Measurements from ENCODE around the gene CDRT15L2. TPM values are rescaled to one million over a fixed set of nuclear protein-coding genes. Genes with fewer than 3 reads are reported as not detected.
"Not testable (repeated sequence)": the region's sequence is repeated elsewhere in the genome, so short reads cannot be mapped to it uniquely, and the experiment has no call there.

The CDRT15L2 gene
- total RNA-seq, 1 donor from 2014 or later, result not detected

DNA sequence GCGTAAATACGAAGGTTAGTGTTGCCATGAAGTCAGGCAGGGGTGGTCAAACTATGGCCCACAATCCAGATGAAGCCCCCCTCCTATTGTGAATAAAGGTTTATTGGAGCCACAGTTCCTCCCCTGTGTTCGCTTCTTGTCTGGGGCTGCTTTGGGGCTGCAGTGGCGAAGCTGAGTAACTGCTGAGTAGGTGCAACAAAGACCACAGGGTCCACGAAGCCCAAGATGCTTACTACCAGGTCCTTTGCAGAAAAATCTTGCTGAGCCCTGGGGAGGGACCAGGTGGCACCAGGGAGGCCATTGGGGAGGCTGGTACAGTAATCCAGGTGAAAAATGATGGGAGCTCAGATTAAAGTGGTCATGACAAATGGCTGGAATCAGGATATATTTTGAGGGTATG lies 21.4 kb upstream of the CDRT15L2 start:
- H3K27ac Mint-ChIP-seq; H3K4me1 Mint-ChIP-seq (ENCODE audit: low read depth); H3K27me3 Mint-ChIP-seq (ENCODE audit: insufficient read depth); intact Hi-C loops (cut with micrococcal nuclease); H3K36me3 Mint-ChIP-seq (ENCODE audit: low read depth); H3K4me3 Mint-ChIP-seq; DNase-seq (ENCODE audit: low spot score); H3K9me3 Mint-ChIP-seq: not testable (repeated sequence)

DNA sequence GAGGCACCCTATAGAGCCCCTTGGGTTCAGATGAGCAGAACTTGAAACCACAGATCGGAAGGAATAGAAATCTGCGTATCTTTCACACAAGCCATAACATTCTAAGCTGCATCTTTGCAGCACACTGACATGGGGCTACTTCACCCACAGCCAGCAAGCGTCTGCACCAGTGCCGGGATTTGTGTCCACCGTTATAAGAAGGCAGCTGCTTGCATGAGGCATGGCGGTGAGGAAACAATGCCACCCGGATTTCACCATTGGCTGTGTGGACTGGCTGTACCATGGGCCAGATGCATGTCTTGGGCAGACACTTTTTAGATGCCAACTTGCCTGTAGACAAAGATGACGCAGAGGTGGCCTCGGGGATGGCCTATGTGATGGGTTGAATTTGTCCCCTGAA lies 20.5 kb upstream of the CDRT15L2 start:
- H3K4me1 Mint-ChIP-seq (ENCODE audit: low read depth); H3K4me3 Mint-ChIP-seq; H3K27ac Mint-ChIP-seq: not testable (repeated sequence)

DNA sequence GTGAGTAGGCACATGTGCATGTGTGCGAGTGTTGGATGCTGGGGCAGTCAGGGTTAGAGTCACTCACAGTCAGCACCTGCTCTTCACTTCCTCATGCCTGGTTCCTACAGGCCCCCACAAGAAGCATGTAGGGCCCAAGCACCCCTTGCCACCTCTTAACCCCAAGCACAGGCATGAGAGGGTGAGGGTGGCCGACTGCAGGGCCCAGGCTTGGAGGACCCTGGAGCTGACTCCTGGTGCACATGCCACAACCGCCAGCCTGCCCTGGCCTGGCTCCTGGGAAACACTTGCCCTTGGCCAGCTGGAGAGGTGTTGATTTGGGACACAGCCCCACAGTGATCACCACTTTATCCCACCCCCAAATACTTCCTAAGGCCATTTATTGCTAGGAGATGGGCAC lies 16.9 kb upstream of the CDRT15L2 start:
- Mint-ChIP-seq H3K9me3 (no peaks in the 10 kb centered on the region), H3K27me3 (ENCODE audit: insufficient read depth) (peaks cover 1% of the 10 kb centered on the region), H3K27ac (no peak overlapping the region)

More for the DNA sequence above, 20.5 kb upstream of the CDRT15L2 start:
- H3K36me3 Mint-ChIP-seq (ENCODE audit: low read depth); DNase-seq (ENCODE audit: low spot score); intact Hi-C loops (cut with micrococcal nuclease); H3K9me3 Mint-ChIP-seq; H3K27me3 Mint-ChIP-seq (ENCODE audit: insufficient read depth): not testable (repeated sequence)

DNA sequence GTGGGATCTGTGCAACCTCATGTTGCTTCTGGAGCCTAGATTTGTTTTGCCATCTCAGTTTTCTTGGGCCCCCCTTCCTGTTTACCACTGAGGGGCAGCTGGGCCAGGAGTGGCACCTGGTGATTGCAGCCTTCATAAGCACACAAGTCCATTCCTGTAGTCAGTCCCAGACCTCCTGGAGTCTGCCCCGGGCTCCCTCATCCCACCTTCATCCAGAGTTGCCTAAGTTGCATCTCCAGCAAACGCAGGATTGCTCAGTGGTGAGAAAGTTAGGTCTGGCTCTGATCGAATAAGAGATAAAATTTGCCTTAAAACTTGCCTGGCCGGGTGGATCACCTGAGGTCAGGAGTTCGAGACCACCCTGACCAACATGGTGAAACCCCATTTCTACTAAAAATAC lies 14.3 kb upstream of the CDRT15L2 start:
- H3K27ac Mint-ChIP-seq; H3K9me3 Mint-ChIP-seq; DNase-seq (ENCODE audit: low spot score); H3K4me3 Mint-ChIP-seq; H3K4me1 Mint-ChIP-seq (ENCODE audit: low read depth); intact Hi-C loops (cut with micrococcal nuclease); H3K27me3 Mint-ChIP-seq (ENCODE audit: insufficient read depth); H3K36me3 Mint-ChIP-seq (ENCODE audit: low read depth): not testable (repeated sequence)

More for the DNA sequence above, 16.9 kb upstream of the CDRT15L2 start:
- Mint-ChIP-seq H3K36me3 (ENCODE audit: low read depth) (no peaks in the 10 kb centered on the region), H3K4me3 (no peak overlapping the region), H3K4me1 (ENCODE audit: low read depth) (no peaks in the 10 kb centered on the region)
- intact Hi-C loops (cut with micrococcal nuclease), result no loop called here
- no peak for DNase-seq (ENCODE audit: low spot score)

DNA sequence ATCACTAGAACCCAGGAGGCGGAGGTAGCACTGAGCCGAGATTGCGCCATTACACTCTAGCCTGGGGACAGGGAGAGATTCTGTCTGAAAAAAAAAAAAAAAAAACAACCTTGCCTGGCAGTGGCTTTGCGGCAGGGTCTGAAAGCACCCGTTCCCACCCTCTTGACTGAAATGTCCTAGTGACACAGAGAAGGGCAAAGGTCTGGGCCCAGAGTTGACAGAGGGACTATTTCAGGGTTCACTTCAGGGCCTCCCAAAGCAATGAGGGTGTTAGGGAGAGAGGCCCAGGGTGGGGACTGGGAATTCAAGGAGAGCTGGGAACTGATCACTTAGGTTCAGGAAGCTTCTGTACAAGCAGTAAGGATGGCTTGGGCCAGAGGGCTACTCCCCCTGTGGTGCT lies 13.8 kb upstream of the CDRT15L2 start:
- intact Hi-C loops (cut with micrococcal nuclease), result no loop called here
- DNase-seq (ENCODE audit: low spot score), result no peak
- Mint-ChIP-seq H3K4me1 (ENCODE audit: low read depth) (no peaks in the 10 kb centered on the region), H3K27me3 (ENCODE audit: insufficient read depth) (no peaks in the 10 kb centered on the region), H3K4me3 (no peak overlapping the region), H3K9me3 (no peaks in the 10 kb centered on the region), H3K27ac (no peak overlapping the region), H3K36me3 (ENCODE audit: low read depth) (no peaks in the 10 kb centered on the region)

DNA sequence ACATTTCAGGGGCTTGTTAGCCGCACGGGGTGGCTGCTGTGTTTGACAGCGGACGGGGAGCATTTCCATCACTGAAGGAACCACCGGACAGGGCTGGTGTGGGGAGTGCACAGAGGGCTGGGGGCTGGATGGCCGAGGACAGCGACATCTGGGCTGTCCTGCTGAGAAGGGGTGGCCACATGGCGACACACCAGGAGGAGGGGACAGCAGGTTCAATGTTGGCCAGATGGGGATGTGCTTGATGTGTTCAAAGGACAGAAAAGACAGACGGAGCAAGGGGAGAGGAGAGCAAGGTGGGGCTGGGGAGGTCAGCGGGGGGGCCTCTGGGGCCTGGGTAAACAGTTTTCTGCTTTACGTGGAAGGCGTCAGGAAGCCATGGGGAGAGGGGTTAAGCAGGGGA lies 12.8 kb upstream of the CDRT15L2 start:
- H3K27me3 Mint-ChIP-seq (ENCODE audit: insufficient read depth); H3K4me1 Mint-ChIP-seq (ENCODE audit: low read depth); H3K27ac Mint-ChIP-seq; intact Hi-C loops (cut with micrococcal nuclease); DNase-seq (ENCODE audit: low spot score); H3K36me3 Mint-ChIP-seq (ENCODE audit: low read depth); H3K9me3 Mint-ChIP-seq; H3K4me3 Mint-ChIP-seq: not testable (repeated sequence)

DNA sequence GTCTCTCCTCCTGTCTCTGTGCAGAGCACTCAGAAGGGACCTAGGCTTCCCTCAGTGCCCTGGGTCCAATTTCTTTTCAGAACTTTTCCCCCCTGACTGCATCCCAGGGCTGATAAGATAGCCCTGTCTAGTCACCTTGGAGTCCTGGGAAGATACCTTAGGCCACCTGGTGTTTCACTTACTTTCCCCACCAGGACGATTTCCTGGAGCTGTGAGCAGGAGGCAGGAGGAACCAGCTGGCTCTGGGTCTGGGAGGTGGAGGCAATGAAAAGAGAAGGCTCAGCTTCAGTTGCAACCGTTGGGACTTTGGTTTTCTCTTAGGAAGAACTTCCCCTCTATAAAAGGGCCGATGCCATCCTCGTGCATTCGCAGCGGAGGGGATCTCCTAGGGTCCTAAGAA lies 12.1 kb upstream of the CDRT15L2 start:
- H3K27ac Mint-ChIP-seq; H3K4me1 Mint-ChIP-seq (ENCODE audit: low read depth); H3K36me3 Mint-ChIP-seq (ENCODE audit: low read depth); intact Hi-C loops (cut with micrococcal nuclease); H3K9me3 Mint-ChIP-seq; DNase-seq (ENCODE audit: low spot score); H3K4me3 Mint-ChIP-seq; H3K27me3 Mint-ChIP-seq (ENCODE audit: insufficient read depth): not testable (repeated sequence)

DNA sequence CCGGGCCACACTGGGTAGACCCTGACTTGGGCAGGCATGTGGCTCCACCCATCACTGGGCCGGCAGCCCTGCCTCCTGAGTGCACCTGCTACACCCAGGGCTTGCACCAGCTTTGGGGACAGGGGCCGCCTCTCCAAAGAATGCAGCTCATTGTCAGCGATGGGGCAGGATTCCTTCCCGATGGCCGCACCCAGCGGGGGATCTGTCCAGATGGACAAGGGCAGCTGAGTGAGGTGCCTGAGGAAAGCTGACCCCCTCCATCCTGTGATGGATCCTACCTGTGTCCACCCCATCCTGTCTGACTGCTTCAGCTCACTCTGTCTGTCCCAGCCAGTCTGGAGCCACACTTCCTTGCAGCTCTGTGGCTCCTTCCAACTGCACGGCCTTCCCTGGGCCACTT lies 10.9 kb upstream of the CDRT15L2 start:
- H3K4me3 Mint-ChIP-seq; DNase-seq (ENCODE audit: low spot score); H3K27me3 Mint-ChIP-seq (ENCODE audit: insufficient read depth); H3K4me1 Mint-ChIP-seq (ENCODE audit: low read depth); H3K27ac Mint-ChIP-seq; H3K9me3 Mint-ChIP-seq; intact Hi-C loops (cut with micrococcal nuclease); H3K36me3 Mint-ChIP-seq (ENCODE audit: low read depth): not testable (repeated sequence)

DNA sequence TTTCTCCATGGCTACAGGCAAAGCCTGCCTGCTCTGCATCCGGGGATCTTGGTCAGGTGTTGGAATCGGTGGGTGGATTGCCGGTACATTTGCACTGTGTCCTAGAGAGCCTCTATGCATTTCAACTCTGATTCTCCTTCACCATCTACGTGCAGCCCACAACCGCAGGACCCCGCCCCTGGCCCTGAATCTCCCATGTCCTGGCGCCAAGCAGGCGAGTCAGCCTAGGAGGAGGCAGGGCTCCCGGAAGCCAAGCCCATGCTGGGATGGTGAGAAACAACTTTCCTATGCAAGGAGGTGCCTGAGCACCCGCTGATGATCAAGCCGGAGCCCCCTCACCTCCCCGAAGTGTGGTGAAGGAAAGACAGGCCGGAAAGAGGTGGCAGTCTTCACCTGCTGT lies 7.9 kb upstream of the CDRT15L2 start:
- H3K27me3 Mint-ChIP-seq (ENCODE audit: insufficient read depth); H3K27ac Mint-ChIP-seq; intact Hi-C loops (cut with micrococcal nuclease); DNase-seq (ENCODE audit: low spot score); H3K4me3 Mint-ChIP-seq; H3K9me3 Mint-ChIP-seq; H3K4me1 Mint-ChIP-seq (ENCODE audit: low read depth); H3K36me3 Mint-ChIP-seq (ENCODE audit: low read depth): not testable (repeated sequence)

DNA sequence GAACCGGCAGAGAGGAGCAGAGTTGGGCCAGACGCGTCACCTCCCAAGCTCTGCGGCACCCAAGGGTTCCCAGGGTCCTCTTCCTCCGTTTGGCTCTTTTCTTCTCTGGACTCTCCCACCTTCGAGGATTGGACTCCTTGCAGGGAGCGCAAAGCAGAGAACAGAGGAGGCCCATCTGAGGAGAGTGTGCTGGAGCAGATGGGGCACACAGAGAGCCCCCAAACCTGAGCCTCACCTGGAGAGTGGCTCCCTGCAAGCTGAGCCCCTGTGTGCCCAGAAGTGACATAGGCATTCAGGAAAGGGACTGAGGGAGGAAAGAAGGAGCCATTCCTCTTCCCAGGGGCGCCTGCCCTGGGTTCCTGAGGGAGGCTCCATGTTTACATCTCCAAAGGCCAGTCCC lies 6.3 kb upstream of the CDRT15L2 start:
- H3K27me3 Mint-ChIP-seq (ENCODE audit: insufficient read depth); H3K27ac Mint-ChIP-seq; H3K4me3 Mint-ChIP-seq; H3K4me1 Mint-ChIP-seq (ENCODE audit: low read depth); H3K36me3 Mint-ChIP-seq (ENCODE audit: low read depth); DNase-seq (ENCODE audit: low spot score); intact Hi-C loops (cut with micrococcal nuclease); H3K9me3 Mint-ChIP-seq: not testable (repeated sequence)

DNA sequence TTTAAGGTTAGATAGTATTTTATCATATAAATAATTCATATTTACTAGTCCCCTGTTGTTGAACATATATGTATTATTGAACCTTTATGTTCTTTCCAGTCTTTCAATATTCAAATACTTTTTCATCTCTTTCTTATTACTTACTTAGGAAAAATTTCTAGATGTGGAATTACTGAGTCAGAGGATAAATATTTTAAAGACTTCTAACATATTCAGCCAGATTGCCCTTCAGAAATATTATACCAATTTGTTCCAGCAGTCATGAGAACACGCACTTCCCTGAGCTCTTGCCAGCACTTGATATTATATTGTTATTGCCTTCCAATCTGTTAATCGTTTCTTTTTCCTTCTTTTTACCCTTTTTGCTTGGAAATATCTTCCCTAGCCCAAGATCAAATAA lies 4.5 kb upstream of the CDRT15L2 start:
- H3K4me1 Mint-ChIP-seq (ENCODE audit: low read depth); DNase-seq (ENCODE audit: low spot score); H3K27ac Mint-ChIP-seq; H3K36me3 Mint-ChIP-seq (ENCODE audit: low read depth); H3K9me3 Mint-ChIP-seq; H3K27me3 Mint-ChIP-seq (ENCODE audit: insufficient read depth); H3K4me3 Mint-ChIP-seq; intact Hi-C loops (cut with micrococcal nuclease): not testable (repeated sequence)

DNA sequence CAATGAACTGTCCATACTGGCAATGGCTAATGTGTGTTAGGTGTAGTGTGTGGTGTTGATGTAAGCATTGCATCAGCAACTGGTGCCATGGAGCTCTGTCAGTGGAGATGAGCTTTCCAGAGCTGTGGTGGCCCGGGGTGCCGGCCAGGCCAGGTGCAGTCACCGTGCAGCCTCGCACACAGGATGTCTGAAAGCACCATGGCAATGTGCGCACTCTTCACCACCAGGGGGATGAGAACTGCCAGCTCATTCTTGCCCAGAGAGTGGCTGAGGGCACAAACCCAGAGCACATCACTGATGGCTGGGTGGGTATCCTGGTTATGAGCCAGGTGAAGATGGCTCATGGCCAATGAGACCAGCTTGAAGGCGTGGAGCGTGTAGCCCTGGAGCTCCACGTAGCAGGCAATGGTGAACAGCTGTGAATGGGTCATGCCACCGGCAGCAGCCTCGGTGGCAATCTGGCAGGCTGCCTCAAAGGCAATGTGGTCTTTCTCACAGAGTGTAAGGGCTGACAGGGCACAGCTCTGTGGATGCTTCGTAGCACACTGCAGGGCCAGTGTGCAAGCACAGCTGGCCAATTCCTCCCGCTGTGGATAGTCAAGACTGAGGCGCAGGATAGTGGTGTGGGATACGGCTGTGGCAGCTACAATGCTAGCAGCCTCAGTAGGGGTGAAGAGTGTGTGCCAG lies 4.5 kb downstream of the CDRT15L2 start:
- DNase-seq (ENCODE audit: low spot score); H3K9me3 Mint-ChIP-seq; H3K36me3 Mint-ChIP-seq (ENCODE audit: low read depth); H3K27ac Mint-ChIP-seq; H3K27me3 Mint-ChIP-seq (ENCODE audit: insufficient read depth); H3K4me3 Mint-ChIP-seq; intact Hi-C loops (cut with micrococcal nuclease); H3K4me1 Mint-ChIP-seq (ENCODE audit: low read depth): not testable (repeated sequence)

DNA sequence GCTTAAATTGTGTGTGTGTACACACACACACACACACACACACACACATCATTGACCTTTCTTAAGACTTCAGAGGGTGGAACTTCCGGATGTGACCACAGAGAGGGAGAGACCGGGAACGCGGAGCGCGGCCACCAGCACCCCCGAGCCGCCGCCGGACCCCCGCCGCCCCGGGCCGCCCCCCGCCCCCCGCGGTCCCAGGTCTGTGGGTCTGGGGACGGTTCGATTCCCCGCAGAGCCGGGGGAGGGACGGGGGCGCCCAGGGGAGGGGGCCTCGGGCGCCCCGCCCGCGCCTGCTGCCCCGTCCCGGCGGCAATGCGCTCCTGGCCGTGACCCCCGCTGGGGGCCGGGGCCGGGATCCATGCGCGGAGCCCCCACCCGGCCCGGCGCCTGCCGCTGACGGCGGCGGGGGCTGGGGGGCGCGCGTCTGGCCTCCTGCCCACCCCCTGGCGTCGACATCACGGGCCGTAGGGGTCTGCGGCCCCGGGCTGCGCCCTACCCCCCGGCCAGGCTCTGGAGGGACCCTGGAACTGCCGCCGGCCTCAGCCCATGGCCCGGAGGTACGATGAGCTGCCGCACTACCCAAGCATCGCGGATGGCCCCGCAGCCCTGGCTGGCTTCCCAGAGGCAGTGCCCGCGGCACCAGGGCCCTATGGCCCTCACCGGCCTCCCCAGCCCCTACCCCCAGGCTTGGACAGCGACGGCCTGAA lies 9.4 kb downstream of the CDRT15L2 start:
- H3K9me3 Mint-ChIP-seq; H3K36me3 Mint-ChIP-seq (ENCODE audit: low read depth); DNase-seq (ENCODE audit: low spot score); H3K4me3 Mint-ChIP-seq; intact Hi-C loops (cut with micrococcal nuclease); H3K4me1 Mint-ChIP-seq (ENCODE audit: low read depth); H3K27me3 Mint-ChIP-seq (ENCODE audit: insufficient read depth); H3K27ac Mint-ChIP-seq: not testable (repeated sequence)

DNA sequence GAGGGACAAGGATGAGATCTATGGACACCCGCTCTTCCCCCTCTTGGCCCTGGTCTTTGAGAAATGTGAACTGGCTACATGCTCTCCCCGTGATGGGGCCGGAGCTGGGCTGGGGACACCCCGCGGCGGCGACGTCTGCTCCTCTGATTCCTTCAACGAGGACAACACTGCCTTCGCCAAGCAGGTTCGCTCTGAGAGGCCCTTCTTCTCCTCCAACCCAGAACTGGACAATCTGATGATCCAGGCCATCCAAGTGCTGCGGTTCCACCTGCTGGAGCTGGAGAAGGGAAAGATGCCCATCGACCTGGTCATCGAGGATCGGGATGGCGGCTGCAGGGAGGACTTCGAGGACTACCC lies 9.9 kb downstream of the CDRT15L2 start:
- intact Hi-C loops (cut with micrococcal nuclease), result not testable (repeated sequence)

More for the DNA sequence above, 9.9 kb downstream of the CDRT15L2 start:
- H3K36me3 Mint-ChIP-seq (ENCODE audit: low read depth); H3K4me1 Mint-ChIP-seq (ENCODE audit: low read depth); H3K9me3 Mint-ChIP-seq; DNase-seq (ENCODE audit: low spot score); H3K4me3 Mint-ChIP-seq; H3K27me3 Mint-ChIP-seq (ENCODE audit: insufficient read depth); H3K27ac Mint-ChIP-seq: not testable (repeated sequence)
